SH-SY5Y (cell line): ENCODE data around the gene FGFRL1.

Source experiments
- GATA2 ChIP-seq: IDR thresholded peaks from 2 replicates; pipeline ENCODE4 v1.6.1; 2011; ENCODE audit warnings: mild to moderate bottlenecking, low read depth, low read length
- GATA3 ChIP-seq: IDR thresholded peaks from 2 replicates; pipeline ENCODE4 v1.6.1; 2011; ENCODE audit warnings: low read depth, mild to moderate bottlenecking, low read length, moderate library complexity

DNA sequence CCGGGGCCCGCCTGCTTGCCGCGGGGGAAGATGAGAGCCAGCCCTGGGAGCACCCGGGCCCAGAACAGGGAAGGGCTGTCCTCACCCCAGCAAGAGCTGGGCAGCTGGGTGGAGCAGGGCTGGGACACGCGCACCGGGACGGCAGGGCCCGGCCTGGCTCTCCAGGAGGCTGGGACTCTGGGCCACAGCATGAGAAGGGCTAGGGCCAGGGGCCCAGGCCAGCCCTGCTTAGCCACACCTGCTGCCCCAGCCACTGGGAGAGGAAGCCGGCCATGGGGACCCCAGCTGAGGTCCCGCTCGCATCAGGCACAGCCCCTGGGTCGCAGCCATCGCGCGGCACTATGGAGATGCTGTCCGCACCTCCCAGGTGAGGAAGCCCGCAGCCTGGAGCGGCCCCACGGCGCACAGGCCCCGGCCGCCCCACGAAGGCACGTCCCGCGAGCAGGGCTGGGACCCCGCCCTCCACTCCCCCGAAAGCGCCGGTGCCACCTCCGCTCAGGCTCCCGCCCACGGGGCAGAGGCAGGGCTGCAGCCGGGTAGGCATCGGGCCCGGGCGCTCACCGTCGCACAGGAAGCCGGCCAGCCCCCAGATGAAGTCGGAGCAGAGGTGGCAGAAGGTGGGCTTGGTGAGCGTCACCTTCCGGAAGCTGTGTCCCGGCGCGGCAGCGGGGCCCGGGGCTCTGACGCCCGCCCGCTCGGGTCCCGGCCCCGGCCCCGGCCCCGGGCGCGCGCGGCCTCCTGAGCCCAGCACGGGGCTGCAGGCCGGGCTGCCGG, 38.6 kb upstream of the FGFRL1 start:
- TF ChIP-seq GATA2 (no peak), GATA3 (no peak)
